Natural killer cell (primary cell): Measurements from ENCODE around the gene PSMB2. TPM values are rescaled to one million over a fixed set of nuclear protein-coding genes. Genes with fewer than 3 reads are reported as not detected.
A peak's percentile ranks its signal among the peaks of the same experiment; 100 is the strongest.

Source experiments
- ATAC-seq, 3 donors: fragments of 150-1000 bp in 2 of 3; fragments of 200-7000 bp in 1 of 3; cut with Tn5 transposase; 1 replicate in 1 of 3; 2 replicates in 2 of 3; pipeline ENCODE4 v1.10.0; 2021; ENCODE audit warnings: mild to moderate bottlenecking in 2 of 3, moderate library complexity in 2 of 3
- DNase-seq, 2 donors: peaks; one replicate each; pipeline versions ENCODE4 v3.0.0 to v3.0.0-alpha.2; 2013 to 2021; ENCODE audit warnings: mixed read lengths in 1 of 2
- H3K27ac ChIP-seq: one replicate; pipeline ENCODE4 v1.5.1; 2013; ENCODE audit warnings: mild to moderate bottlenecking, low read length
- H3K27me3 ChIP-seq: one replicate; pipeline ENCODE4 v1.6.1; 2013; ENCODE audit warnings: low read length; ENCODE audit not compliant: control insufficient read depth, insufficient read depth
- H3K36me3 ChIP-seq: one replicate; pipeline ENCODE4 v1.6.1; 2013; ENCODE audit warnings: low read length; ENCODE audit not compliant: control insufficient read depth, insufficient read depth
- H3K4me1 ChIP-seq: one replicate; pipeline ENCODE4 v1.6.1; 2013; ENCODE audit warnings: low read length; ENCODE audit not compliant: control insufficient read depth, insufficient read depth
- H3K4me3 ChIP-seq: one replicate; pipeline ENCODE4 v1.5.1; 2013; ENCODE audit warnings: low read length
- H3K9me3 ChIP-seq: one replicate; pipeline ENCODE4 v1.6.1; 2013; ENCODE audit warnings: low read length; ENCODE audit not compliant: control insufficient read depth, insufficient read depth
- H3K27ac Mint-ChIP-seq, 2 donors: one replicate each; pipeline ENCODE4 v1.8.0; 2022; ENCODE audit warnings: mild to moderate bottlenecking in 2 of 2, mixed read lengths in 2 of 2, moderate library complexity in 1 of 2
- H3K27me3 Mint-ChIP-seq, 2 donors: one replicate each; pipeline ENCODE4 v1.8.0; 2022; ENCODE audit warnings: low read depth in 2 of 2, mixed read lengths in 2 of 2
- H3K36me3 Mint-ChIP-seq: one replicate; pipeline ENCODE4 v1.8.0; 2022; ENCODE audit warnings: mixed read lengths
- H3K4me1 Mint-ChIP-seq, 2 donors: one replicate each; pipeline ENCODE4 v1.8.0; 2022; ENCODE audit warnings: mixed read lengths in 2 of 2
- H3K4me3 Mint-ChIP-seq: one replicate; pipeline ENCODE4 v1.8.0; 2022; ENCODE audit warnings: mild to moderate bottlenecking, moderate library complexity, mixed read lengths
- H3K9me3 Mint-ChIP-seq, 2 donors: one replicate each; pipeline ENCODE4 v1.8.0; 2022; ENCODE audit warnings: mixed read lengths in 2 of 2
- CTCF ChIP-seq: fragments of 200-600 bp; IDR thresholded peaks from one replicate; pipeline ENCODE4 v1.8.0; 2022; ENCODE audit warnings: antibody characterized with exemption
- WGBS: methylation state at CpG from one replicate; pipeline ENCODE4 v1.1.7; 2013; ENCODE audit warnings: missing lambda C conversion rate; ENCODE audit not compliant: insufficient coverage; 5-methylcytosine and 5-hydroxymethylcytosine counted together
- intact Hi-C: fragments of 100-400 bp; cut with micrococcal nuclease; formaldehyde crosslinking; loops from one replicate; pipeline ENCODE4 v1.14.2; 2022
- total RNA-seq, 4 donors: library from RNA; stranded (reverse); fragments of 120-200 nt in 1 of 4; gene quantifications; one replicate each; pipeline versions ENCODE4 v1.2.3 to v1.2.4, GENCODE V29; 2013 to 2022

PSMB2 gene
- total RNA-seq, 3 donors from 2014 or later (not counting 1 experiment from before 2014, with no cell fraction given), result 37.0 to 45.0 (median 37.3) TPM

- no peak for DNase-seq
- Mint-ChIP-seq H3K4me1 (peaks cover 28 to 29% of the 10 kb centered on the region in 2 donors), H3K36me3 (peaks cover 6% of the 10 kb centered on the region), H3K4me3 (no peak overlapping the region), H3K9me3 (no peaks in the 10 kb centered on the region), H3K27me3 (no peaks in the 10 kb centered on the region), H3K27ac (no peak overlapping the region)
- Histone ChIP-seq H3K27me3 (no peaks in the 10 kb centered on the region), H3K27ac (no peak overlapping the region), H3K4me1 (no peaks in the 10 kb centered on the region), H3K36me3 (peaks cover 26% of the 10 kb centered on the region), H3K9me3 (no peaks in the 10 kb centered on the region), H3K4me3 (no peak overlapping the region)
- intact Hi-C loops, result no loop called here
- no peak for ATAC-seq
- TF ChIP-seq CTCF, result no peak
- WGBS, result 100% methylated on average over 2 of the region's 4 CpGs
Measured at GRCh38 chr1:35622510-35623178, 18.7 kb downstream of the PSMB2 start.

GRCh38 chr1:35619237-35620121 lies 21.8 kb downstream of the PSMB2 start:
- H3K27ac Mint-ChIP-seq, result peak overlapping the region in 1 of 2 donors; percentile 13
- Histone ChIP-seq H3K27me3 (no peaks in the 10 kb centered on the region), H3K4me3 (no peak overlapping the region), H3K36me3 (peaks cover 19% of the 10 kb centered on the region), H3K9me3 (no peaks in the 10 kb centered on the region), H3K27ac (no peak overlapping the region), H3K4me1 (no peaks in the 10 kb centered on the region)
- H3K4me3 Mint-ChIP-seq, result no peak overlapping the region
- no peak for TF ChIP-seq CTCF
- WGBS, result 78% methylated on average over 5 of the region's 6 CpGs
- ATAC-seq (peak in 1 of 3 donors; percentile 48), DNase-seq (no peak)
- no peaks in the 10 kb centered on the region for H3K9me3 Mint-ChIP-seq
- intact Hi-C loops, result no loop called here
- H3K36me3 Mint-ChIP-seq, result no peaks in the 10 kb centered on the region
- H3K27me3 Mint-ChIP-seq, result no peaks in the 10 kb centered on the region
- H3K4me1 Mint-ChIP-seq, result peaks cover 32 to 37% of the 10 kb centered on the region in 2 donors

- intact Hi-C loops, result no loop called here
- no peak for DNase-seq
- 98% methylated on average over 8 of the region's 8 CpGs for WGBS
- Histone ChIP-seq H3K27me3 (no peaks in the 10 kb centered on the region), H3K27ac (no peak overlapping the region), H3K36me3 (peaks cover 28% of the 10 kb centered on the region), H3K4me1 (no peaks in the 10 kb centered on the region), H3K4me3 (no peak overlapping the region), H3K9me3 (no peaks in the 10 kb centered on the region)
- H3K4me1 Mint-ChIP-seq, result peaks cover 28 to 38% of the 10 kb centered on the region in 2 donors
- ATAC-seq, result no peak
- no peaks in the 10 kb centered on the region for H3K9me3 Mint-ChIP-seq
- no peak for TF ChIP-seq CTCF
- no peaks in the 10 kb centered on the region for H3K36me3 Mint-ChIP-seq
- no peaks in the 10 kb centered on the region for H3K27me3 Mint-ChIP-seq
- H3K27ac Mint-ChIP-seq, result no peak overlapping the region
- H3K4me3 Mint-ChIP-seq, result no peak overlapping the region
Measured at GRCh38 chr1:35615440-35615839, 25.9 kb downstream of the PSMB2 start.
